OCI-LY1 (cell line): ENCODE results near the gene LRRC73.

Experiments used
- CTCF ChIP-seq: fragments of 200-600 bp; sonication (generic), shearing (Covaris generic); IDR thresholded peaks from 2 replicates; pipeline ENCODE4 v1.5.1; 2017; ENCODE audit warnings: mild to moderate bottlenecking, antibody characterized with exemption, low read length, moderate library complexity, mixed read lengths
- EZH2 ChIP-seq: fragments of 200-600 bp; sonication (generic), shearing (Covaris generic); IDR thresholded peaks from 2 replicates; pipeline ENCODE4 v1.8.0; 2017; ENCODE audit warnings: borderline replicate concordance, mixed run types, mild to moderate bottlenecking, antibody characterized with exemption, low read length, moderate library complexity, mixed read lengths

DNA sequence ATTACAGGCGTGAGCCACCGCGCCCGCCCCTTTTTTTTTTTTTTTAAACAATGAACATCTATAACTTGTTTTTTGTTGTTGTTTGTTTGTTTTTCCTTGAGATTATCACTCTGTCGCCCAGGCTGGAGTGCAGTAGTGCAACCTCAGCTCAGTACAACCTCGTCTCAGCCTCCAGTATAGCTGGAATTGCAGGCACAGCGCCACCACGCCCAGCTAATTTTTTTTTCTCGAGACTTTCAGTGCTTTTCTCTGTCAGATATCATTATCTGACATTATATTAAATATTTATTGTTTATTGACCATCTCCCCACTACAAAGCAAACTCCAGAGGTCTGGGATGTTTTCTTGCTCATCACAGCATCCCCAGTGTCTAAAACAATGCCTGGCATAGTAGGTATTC is 52.5 kb downstream of the LRRC73 start:
- TF ChIP-seq CTCF (peak; percentile 34), EZH2 (no peak)
